H1 (cell line): ENCODE data around the gene EOLA1. TPM values are rescaled to one million over a fixed set of nuclear protein-coding genes. Genes with fewer than 3 reads are reported as not detected.

Experiments used
- CTCF ChIA-PET: fragments of 300-600 bp; sonication (Branson Sonifier 250); formaldehyde crosslinking; loops from one replicate; lab custom pipeline; 2021; ENCODE audit not compliant: partially characterized antibody; lab: Charles Lee
- POLR2A ChIA-PET: fragments of 300-600 bp; sonication (Branson Sonifier 250); formaldehyde crosslinking; loops from one replicate; lab custom pipeline; 2021; ENCODE audit warnings: inconsistent platforms; ENCODE audit not compliant: partially characterized antibody; lab: Charles Lee
- DNase-seq, 2 experiments: peaks; one replicate each; pipeline versions ENCODE4 v3.0.0 to v3.0.0-alpha.2; 2010 to 2022; ENCODE audit warnings: low spot score in 2 of 2, low read depth in 1 of 2, mixed read lengths in 1 of 2
- FAIRE-seq: peaks from 2 replicates; lab custom pipeline; 2011; peaks lifted over from hg19 to GRCh38; lab: Jason Lieb, UNC
- H2AFZ ChIP-seq: 2 replicates; pipeline ENCODE4 v1.8.1; 2012; ENCODE audit warnings: low read length, inconsistent platforms
- H2AK5ac ChIP-seq: 2 replicates; pipeline ENCODE4 v1.6.1; 2013; ENCODE audit warnings: low read depth, low read length
- H2BK120ac ChIP-seq: replicated peaks from 2 replicates; pipeline ENCODE3; 2013; ENCODE audit warnings: low read depth, low read length, inconsistent platforms
- H2BK12ac ChIP-seq: 2 replicates; pipeline ENCODE4 v1.6.1; 2013; ENCODE audit warnings: low read depth, low read length
- H2BK15ac ChIP-seq: 2 replicates; pipeline ENCODE4 v1.6.1; 2013; ENCODE audit warnings: low read length
- H2BK20ac ChIP-seq: 2 replicates; pipeline ENCODE4 v1.6.1; 2013; ENCODE audit warnings: low read length
- H2BK5ac ChIP-seq: 2 replicates; pipeline ENCODE4 v1.6.1; 2013; ENCODE audit warnings: low read depth, low read length
- H3K14ac ChIP-seq: 2 replicates; pipeline ENCODE4 v1.6.1; 2013; ENCODE audit warnings: inconsistent platforms; ENCODE audit not compliant: insufficient read length
- H3K18ac ChIP-seq: 2 replicates; pipeline ENCODE4 v1.6.1; 2013; ENCODE audit warnings: low read length; ENCODE audit errors: extremely low read depth
- H3K23ac ChIP-seq: 2 replicates; pipeline ENCODE4 v1.6.1; 2013; ENCODE audit warnings: inconsistent platforms; ENCODE audit not compliant: insufficient read length
- H3K23me2 ChIP-seq: 2 replicates; pipeline ENCODE4 v1.6.1; 2013; ENCODE audit warnings: low read depth, low read length
- H3K27ac ChIP-seq: 2 replicates; pipeline ENCODE4 v1.6.1; 2011; ENCODE audit warnings: low read depth, low read length, inconsistent platforms
- H3K27me3 ChIP-seq, 4 experiments: replicated peaks in 1 of 4; 1 replicate in 1 of 4; 2 replicates in 3 of 4; pipeline versions ENCODE4 v1.6.1 to v1.8.1; 2011 to 2013; ENCODE audit warnings: low read length in 3 of 4, mild to moderate bottlenecking in 3 of 4, inconsistent platforms in 2 of 4, mixed read lengths in 2 of 4, moderate library complexity in 1 of 4; ENCODE audit not compliant: control insufficient read depth in 3 of 4, insufficient read depth in 3 of 4; ENCODE audit errors: extremely low read depth in 1 of 4
- H3K36me3 ChIP-seq, 4 experiments: 2 replicates each; pipeline versions ENCODE4 v1.6.1 to v1.8.1; 2011 to 2013; ENCODE audit warnings: mild to moderate bottlenecking in 4 of 4, low read length in 3 of 4, moderate library complexity in 2 of 4, control low read depth in 1 of 4, inconsistent platforms in 1 of 4; ENCODE audit not compliant: insufficient read depth in 4 of 4, control insufficient read depth in 2 of 4
- H3K4ac ChIP-seq: replicated peaks from 2 replicates; pipeline ENCODE3; 2013; ENCODE audit warnings: low read length, low read depth, mixed read lengths, inconsistent platforms; ENCODE audit not compliant: insufficient read length
- H3K4me1 ChIP-seq, 4 experiments: replicated peaks in 1 of 4; 1 replicate in 1 of 4; 2 replicates in 3 of 4; pipeline versions ENCODE4 v1.6.1 to v1.8.1; 2011 to 2013; ENCODE audit warnings: low read length in 3 of 4, inconsistent platforms in 2 of 4, mixed read lengths in 1 of 4; ENCODE audit not compliant: insufficient read depth in 4 of 4, control insufficient read depth in 3 of 4
- H3K4me2 ChIP-seq, 2 experiments: 2 replicates each; pipeline versions ENCODE4 v1.6.1 to v1.8.1; 2011 to 2013; ENCODE audit warnings: low read depth in 2 of 2, low read length in 2 of 2, control low read depth in 1 of 2, inconsistent platforms in 1 of 2, mild to moderate bottlenecking in 1 of 2; ENCODE audit not compliant: insufficient read depth in 1 of 2
- H3K4me3 ChIP-seq, 4 experiments: fragments of 200-600, 300-600 bp in 1 of 4; sonication (generic), shearing (Covaris generic), sonication (Bioruptor Twin) in 1 of 4; 2 replicates each; pipeline versions ENCODE4 v1.5.1 to v1.8.1; 2011 to 2016; ENCODE audit warnings: low read length in 4 of 4, low read depth in 3 of 4, control low read depth in 2 of 4, inconsistent platforms in 2 of 4, mild to moderate bottlenecking in 2 of 4, mixed read lengths in 1 of 4, moderate library complexity in 1 of 4; ENCODE audit not compliant: insufficient read depth in 2 of 4; ENCODE audit errors: extremely low read depth in 1 of 4
- H3K56ac ChIP-seq: replicated peaks from 2 replicates; pipeline ENCODE3; 2013; ENCODE audit warnings: low read depth, mild to moderate bottlenecking, mixed read lengths, low read length, inconsistent platforms; ENCODE audit not compliant: insufficient read length
- H3K79me1 ChIP-seq: 2 replicates; pipeline ENCODE4 v1.6.1; 2013; ENCODE audit warnings: low read depth, low read length, control low read depth
- H3K79me2 ChIP-seq, 2 experiments: 2 replicates each; pipeline versions ENCODE4 v1.6.1 to v1.8.1; 2012 to 2013; ENCODE audit warnings: low read length in 2 of 2, mild to moderate bottlenecking in 2 of 2, inconsistent platforms in 1 of 2; ENCODE audit not compliant: insufficient read depth in 2 of 2, control insufficient read depth in 1 of 2
- H3K9ac ChIP-seq, 4 experiments: replicated peaks in 1 of 4; 1 replicate in 1 of 4; 2 replicates in 3 of 4; pipeline versions ENCODE4 v1.6.1 to v1.8.1; 2011 to 2013; ENCODE audit warnings: low read depth in 3 of 4, low read length in 3 of 4, control low read depth in 2 of 4, mild to moderate bottlenecking in 2 of 4, moderate library complexity in 2 of 4, inconsistent platforms in 1 of 4; ENCODE audit errors: extremely low read depth in 1 of 4
- H3K9me3 ChIP-seq, 2 experiments: 2 replicates each; pipeline versions ENCODE4 v1.6.1 to v1.8.1; 2012 to 2013; ENCODE audit warnings: mild to moderate bottlenecking in 2 of 2, moderate library complexity in 2 of 2, control low read depth in 1 of 2, inconsistent platforms in 1 of 2, low read depth in 1 of 2, low read length in 1 of 2, mixed read lengths in 1 of 2; ENCODE audit not compliant: insufficient read depth in 2 of 2
- H4K20me1 ChIP-seq, 2 experiments: replicated peaks in 1 of 2; 2 replicates each; pipeline versions ENCODE3 to v1.8.1; 2011 to 2013; ENCODE audit warnings: inconsistent platforms in 2 of 2, low read length in 2 of 2, mild to moderate bottlenecking in 1 of 2; ENCODE audit not compliant: insufficient read depth in 2 of 2, control insufficient read depth in 1 of 2
- H4K5ac ChIP-seq: 2 replicates; pipeline ENCODE4 v1.6.1; 2013; ENCODE audit warnings: low read length, low read depth, mixed read lengths, inconsistent platforms; ENCODE audit not compliant: insufficient read length
- H4K8ac ChIP-seq: 2 replicates; pipeline ENCODE4 v1.8.0; 2013; ENCODE audit warnings: mild to moderate bottlenecking, moderate library complexity, low read length, inconsistent platforms; ENCODE audit not compliant: insufficient read depth; ENCODE audit errors: extremely low read depth
- H4K91ac ChIP-seq: replicated peaks from 2 replicates; pipeline ENCODE3; 2013; ENCODE audit warnings: low read length, mixed read lengths, inconsistent platforms; ENCODE audit not compliant: insufficient read length
- BRCA1 ChIP-seq: IDR thresholded peaks from 2 replicates; pipeline ENCODE4 v1.6.1; 2012; ENCODE audit warnings: low read depth, low read length, improper control_type of control experiment
- HDAC6 ChIP-seq: IDR thresholded peaks from one replicate; pipeline ENCODE4 v1.7.1; 2012; ENCODE audit warnings: low read depth, mild to moderate bottlenecking, inconsistent platforms, low read length, moderate library complexity
- PHF8 ChIP-seq: fragments of 200-600 bp; sonication (generic); conservative IDR thresholded peaks from 2 replicates; pipeline ENCODE4 v1.7.1; 2012; ENCODE audit warnings: low read depth, mild to moderate bottlenecking, inconsistent platforms, low read length, moderate library complexity
- RBBP5 ChIP-seq: IDR thresholded peaks from 2 replicates; pipeline ENCODE4 v1.7.1; 2012; ENCODE audit warnings: low read depth, mild to moderate bottlenecking, inconsistent platforms, low read length, moderate library complexity, borderline replicate concordance
- TBP ChIP-seq: IDR thresholded peaks from 2 replicates; pipeline ENCODE4 v1.6.1; 2011; ENCODE audit warnings: low read depth, low read length, improper control_type of control experiment
- WGBS, 2 experiments: shearing (Covaris generic) in 1 of 2; methylation state at CpG; one replicate each; pipeline versions ENCODE4 v1.1.6 to v1.1.7; 2013 to 2015; ENCODE audit warnings: low lambda C conversion rate in 2 of 2, mixed read lengths in 2 of 2, inconsistent platforms in 1 of 2, low coverage in 1 of 2, missing lambda C conversion rate in 1 of 2; ENCODE audit not compliant: insufficient replicate concordance in 2 of 2, insufficient coverage in 1 of 2, insufficient read length in 1 of 2; ENCODE audit errors: extremely low coverage in 1 of 2, missing lambda C conversion rate in 1 of 2; 5-methylcytosine and 5-hydroxymethylcytosine counted together
- polyA plus RNA-seq, 7 experiments: library from polyadenylated mRNA; depleted of rRNA in 3 of 7; stranded (reverse) in 5 of 7; unstranded in 2 of 7; fragments of >200 nt in 5 of 7; fragments of 200-250 nt in 2 of 7; gene quantifications; 1 replicate in 5 of 7; 2 replicates in 1 of 7; 4 replicates in 1 of 7; pipeline versions ENCODE4 v1.2.1 to v1.2.3, GENCODE V29; 2011 to 2013; ENCODE audit warnings: missing spikeins in 2 of 7, mixed read lengths in 2 of 7
- total RNA-seq: library from RNA; stranded (reverse); fragmentation: NEBNext Ultra II Directional; extraction: Animal tissue kit (Norgen Biotek cat#: 25700); gene quantifications from 2 replicates; pipeline ENCODE4 v1.2.1, GENCODE V29; 2021

EOLA1 gene
- total and polyA plus RNA-seq, 2 of the 8 experiments (the other 6 are each of a cell fraction or from before 2014, with no cell fraction given), result 5.4 to 7.6 TPM

DNA sequence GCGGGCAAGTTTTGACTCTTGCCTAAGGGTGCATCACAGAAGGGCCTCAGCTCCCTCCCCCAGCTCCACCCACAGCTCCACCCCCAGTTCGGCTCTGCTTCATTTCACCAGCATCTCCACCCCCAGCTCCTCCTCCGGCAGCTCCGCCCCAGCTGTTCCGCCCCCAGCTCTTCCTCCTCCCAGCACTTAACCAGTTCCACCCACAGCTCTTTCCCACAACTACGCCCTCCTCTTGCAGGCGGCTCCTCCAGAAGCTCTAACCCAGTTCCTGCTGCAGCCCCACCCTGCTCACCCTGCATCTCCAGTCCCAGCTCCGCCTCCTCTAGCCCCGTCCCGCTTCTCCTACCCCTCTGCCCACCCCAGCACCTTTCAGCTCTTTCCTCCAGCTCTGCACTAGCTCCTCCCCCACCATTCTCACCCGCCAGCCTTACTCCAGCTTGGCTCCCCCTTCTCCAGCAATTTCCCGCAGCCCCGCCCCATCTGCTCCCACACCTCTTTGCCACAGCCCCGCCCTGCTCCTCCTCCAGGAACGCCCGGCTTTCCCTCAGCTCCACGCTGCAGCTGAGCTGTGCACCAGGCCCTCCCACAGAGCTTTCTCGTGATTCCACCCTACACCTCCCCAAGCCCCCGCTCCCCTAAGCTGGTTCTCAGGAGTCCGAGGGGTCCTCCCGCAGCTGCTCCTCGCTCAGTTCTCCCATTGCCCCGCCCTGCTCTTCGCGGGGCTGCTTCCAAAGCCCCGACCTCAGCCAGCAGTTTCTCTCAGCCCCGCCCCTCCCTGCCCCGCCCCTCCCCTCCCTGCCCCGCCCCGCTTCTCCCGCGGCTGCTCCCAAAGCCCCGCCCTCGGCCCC is 1.3 kb upstream of the EOLA1 start:
- H2BK20ac ChIP-seq, result no peak overlapping the region
- POLR2A ChIA-PET, result interaction anchor here (1.1 to 1.2 kb wide), 2 partner anchors 9 to 34 kb away, joined by 3 read pairs; partner anchors contain the start of gene IDS
- no peaks in the 10 kb centered on the region for H3K9me3 ChIP-seq
- peaks cover 9% of the 10 kb centered on the region; the same call in 1 of the 2 replicates for H3K23me2 ChIP-seq
- H3K4me2 ChIP-seq, result peak overlapping the region; percentile 68 to 89
- H4K91ac ChIP-seq, result no peak overlapping the region
- no peak overlapping the region; the same call in 1 of the 2 replicates for H3K18ac ChIP-seq
- no peak overlapping the region for H2BK12ac ChIP-seq
- H3K79me2 ChIP-seq, result no peaks in the 10 kb centered on the region
- TF ChIP-seq RBBP5 (0 out of 2 replicates have a peak, but pooled peaks have one; percentile 30), TBP (peak; percentile 16; the same call in 1 of the 2 replicates), BRCA1 (no peak), HDAC6 (no peak), PHF8 (0 out of 2 replicates have a peak, but pooled peaks have one; percentile 24)
- TF ChIP-seq, all 59 proteins: peak for 3
- Histone ChIP-seq H3K79me1 (no peaks in the 10 kb centered on the region), H3K27ac (no peak overlapping the region; the same call in 1 of the 2 replicates), H3K23ac (no peak overlapping the region), H2BK15ac (no peak overlapping the region), H4K20me1 (no peaks in the 10 kb centered on the region), H3K9ac (no peak overlapping the region), H4K8ac (no peak overlapping the region), H3K36me3 (no peaks in the 10 kb centered on the region), H2BK120ac (no peak overlapping the region), H3K4me3 (peak overlapping the region; percentile 56 to 71 (median 58)), H3K27me3 (no peaks in the 10 kb centered on the region; a peak in 1 of 7 replicates), H2BK5ac (no peak overlapping the region), H3K56ac (no peak overlapping the region), H3K14ac (no peak overlapping the region), H2AFZ (no peak overlapping the region), H2AK5ac (no peak overlapping the region), H4K5ac (no peak overlapping the region), H3K4me1 (peaks cover 0 to 5% (median 4%) of the 10 kb centered on the region in 4 experiments; a peak in 3 of 7 replicates), H3K4ac (no peak overlapping the region)
- DNase-seq (peak; percentile 79 to 84), FAIRE-seq (peak; percentile 95)
- 0% methylated on average over 1 of the region's 34 CpGs; no CpG with 5 or more reads in 1 of the 2 experiments for WGBS, 2 experiments
- CTCF ChIA-PET, result interaction anchor here (1.0 to 1.9 kb wide), 7 partner anchors 9 to 35 kb away, joined by 3 to 11 read pairs (median 3); partner anchors contain the start of gene IDS
